Psoas muscle (tissue), 8 donors: ENCODE results near the gene TENM3. TPM values are rescaled to one million over a fixed set of nuclear protein-coding genes. Genes with fewer than 3 reads are reported as not detected.
A peak's percentile ranks its signal among the peaks of the same experiment; 100 is the strongest.

Experiments used
- ATAC-seq, 4 donors: fragments of 200-7000 bp; cut with Tn5 transposase; one replicate each; pipeline ENCODE4 v1.9.1; 2020; ENCODE audit warnings: moderate library complexity in 3 of 4, mild to moderate bottlenecking in 2 of 4
- DNase-seq, 2 donors: peaks; one replicate each; pipeline ENCODE4 v3.0.0-alpha.2; 2020
- H3K27ac ChIP-seq: fragments of 200-600 bp; one replicate; pipeline ENCODE4 v1.8.0; 2022
- H3K27me3 ChIP-seq, 3 donors: fragments of 200-600 bp in 1 of 3; one replicate each; pipeline versions ENCODE4 v1.6.1 to v1.8.0; 2013 to 2022; ENCODE audit warnings: low read length in 2 of 3, mild to moderate bottlenecking in 2 of 3, moderate library complexity in 1 of 3; ENCODE audit not compliant: insufficient read depth in 3 of 3
- H3K36me3 ChIP-seq, 2 donors: fragments of 200-600 bp in 1 of 2; one replicate each; pipeline versions ENCODE4 v1.6.1 to v1.8.0; 2013 to 2022; ENCODE audit warnings: low read depth in 1 of 2, mild to moderate bottlenecking in 1 of 2, moderate library complexity in 1 of 2; ENCODE audit not compliant: insufficient read depth in 1 of 2
- H3K4me1 ChIP-seq: fragments of 200-600 bp; one replicate; pipeline ENCODE4 v1.8.0; 2022
- H3K4me3 ChIP-seq: fragments of 200-600 bp; one replicate; pipeline ENCODE4 v1.8.0; 2022; ENCODE audit warnings: mild to moderate bottlenecking
- H3K9me3 ChIP-seq: fragments of 200-600 bp; one replicate; pipeline ENCODE4 v1.8.0; 2022
- CTCF ChIP-seq: fragments of 200-600 bp; IDR thresholded peaks from one replicate; pipeline ENCODE4 v1.8.0; 2022; ENCODE audit warnings: antibody characterized with exemption
- WGBS, 3 donors: extraction: QIAGEN DNeasy Blood & Tissue Kit; methylation state at CpG; one replicate each; pipeline versions ENCODE4 v1.1.6 to v1.1.7; 2013; 5-methylcytosine and 5-hydroxymethylcytosine counted together
- intact Hi-C, 2 donors: fragments of 100-400 bp; cut with DNase I; formaldehyde crosslinking; loops; one replicate each; pipeline versions ENCODE4 v1.11.0 to v1.14.2; 2022
- polyA plus RNA-seq, 3 donors: library from polyadenylated mRNA; stranded (reverse); fragments of 200-250 nt; gene quantifications; one replicate each; pipeline ENCODE4 v1.2.3, GENCODE V29; 2013
- total RNA-seq, 4 donors: library from RNA; stranded (reverse); fragmentation: NEBNext Ultra II Directional in 2 of 4; extraction: Animal tissue kit (Norgen Biotek cat#: 25700) in 2 of 4; gene quantifications; one replicate each; pipeline versions ENCODE4 v1.2.1 to v1.2.4, GENCODE V29; 2021 to 2023
- donor health status: healthy with polysubstance abuse.
- donor health status: DM: no; HTN: no; CAD: no; lungs with moderate emphysema.
- donor health status: Bipolar disorder and iron deficiency.
- donor health status: healthy.
- donor health status: DM: yes; HTN: yes; CAD: no.
- donor health status: DM: no; HTN: no; CAD: no.
- donor health status: DM: no; HTN: no; CAD: no.
- donor health status: DM: yes; HTN: yes; CAD: no.

TENM3 gene
- total and polyA plus RNA-seq, 7 donors, result 0.48 to 11.6 (median 5.3) TPM

DNA sequence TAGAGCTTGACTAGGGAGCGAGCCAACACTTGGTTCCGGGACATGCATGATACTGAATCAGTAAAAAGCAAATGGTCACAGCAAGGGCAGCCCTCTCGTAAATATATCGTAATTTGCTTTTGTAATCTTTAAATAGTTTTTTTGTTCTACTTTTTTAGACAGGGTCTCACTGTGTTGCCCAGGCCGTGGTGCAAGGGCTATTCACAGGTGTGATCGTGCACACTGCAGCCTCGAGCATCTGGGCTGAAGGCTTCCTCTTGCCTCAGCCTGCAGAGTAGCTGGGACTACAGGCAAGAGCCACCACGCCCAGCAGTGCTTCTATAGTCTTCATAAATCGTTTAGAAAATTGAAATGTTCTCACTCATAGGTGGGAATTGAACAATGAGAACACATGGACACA is 309.7 kb downstream of the TENM3 start:
- ATAC-seq (no peak), DNase-seq (no peak)
- intact Hi-C loops, result no loop called here
- Histone ChIP-seq H3K36me3 (no peaks in the 10 kb centered on the region), H3K27ac (no peak overlapping the region), H3K9me3 (no peaks in the 10 kb centered on the region), H3K4me3 (no peak overlapping the region), H3K27me3 (no peaks in the 10 kb centered on the region), H3K4me1 (peaks cover 22% of the 10 kb centered on the region)
- 60 to 72% (median 66%) methylated on average over 9 of the region's 9 CpGs for WGBS, 3 donors
- no peak for TF ChIP-seq CTCF

DNA sequence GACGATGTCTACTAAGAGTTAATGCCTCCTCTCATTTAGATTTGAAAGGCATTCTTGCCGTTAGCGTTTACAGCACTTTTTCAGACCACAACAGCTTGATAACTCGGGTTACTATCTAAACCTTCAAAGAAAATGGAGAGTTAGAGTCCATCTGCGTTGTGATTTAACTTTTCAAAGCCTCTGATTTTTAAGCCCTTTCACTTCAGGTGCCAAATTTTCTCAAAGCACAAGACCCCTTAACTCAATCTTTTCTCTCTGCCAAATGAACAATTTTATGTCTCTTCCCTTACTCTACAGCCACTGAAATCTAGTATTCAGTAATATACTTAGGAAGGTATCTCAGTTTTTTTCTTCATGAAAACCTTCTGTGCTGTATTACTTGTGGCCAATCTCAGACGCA is 310.5 kb downstream of the TENM3 start:
- Histone ChIP-seq H3K4me3 (peak overlapping the region; percentile 44), H3K9me3 (no peaks in the 10 kb centered on the region), H3K27me3 (no peaks in the 10 kb centered on the region), H3K27ac (no peak overlapping the region), H3K4me1 (peaks cover 22% of the 10 kb centered on the region), H3K36me3 (no peaks in the 10 kb centered on the region)
- intact Hi-C loops, result no loop called here
- TF ChIP-seq CTCF, result no peak
- WGBS, 3 donors, result 21 to 36% (median 28%) methylated on average over 6 of the region's 6 CpGs
- no peak for ATAC-seq
- no peak for DNase-seq

DNA sequence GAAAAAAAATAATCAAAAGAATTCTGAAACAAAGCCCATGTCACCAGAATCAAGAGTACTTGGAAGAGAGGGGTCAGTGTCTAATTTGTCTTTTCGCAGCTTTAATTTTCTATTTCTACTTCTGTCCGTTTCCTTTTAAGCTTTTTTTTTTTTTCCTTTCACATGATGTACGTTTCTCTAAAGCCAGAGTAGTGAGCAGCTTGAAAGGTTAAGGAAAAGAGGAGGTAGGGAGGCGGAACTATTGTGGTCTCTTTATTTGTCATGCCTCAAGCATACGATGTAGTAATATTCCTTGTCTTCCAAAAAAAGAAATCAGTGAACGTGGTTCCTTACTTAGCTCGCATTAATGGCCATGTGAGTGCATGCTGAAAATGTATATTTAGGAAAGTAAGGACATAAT is 311.5 kb downstream of the TENM3 start:
- H3K9me3 ChIP-seq, result no peaks in the 10 kb centered on the region
- peak overlapping the region; percentile 44 for H3K4me3 ChIP-seq
- no peak for TF ChIP-seq CTCF
- peaks cover 22% of the 10 kb centered on the region for H3K4me1 ChIP-seq
- H3K27me3 ChIP-seq, result no peaks in the 10 kb centered on the region
- DNase-seq (no peak), ATAC-seq (no peak)
- no peaks in the 10 kb centered on the region for H3K36me3 ChIP-seq
- no peak overlapping the region for H3K27ac ChIP-seq
- intact Hi-C loops, result no loop called here
- WGBS, 3 donors, result 48 to 71% (median 58%) methylated on average over 7 of the region's 7 CpGs

DNA sequence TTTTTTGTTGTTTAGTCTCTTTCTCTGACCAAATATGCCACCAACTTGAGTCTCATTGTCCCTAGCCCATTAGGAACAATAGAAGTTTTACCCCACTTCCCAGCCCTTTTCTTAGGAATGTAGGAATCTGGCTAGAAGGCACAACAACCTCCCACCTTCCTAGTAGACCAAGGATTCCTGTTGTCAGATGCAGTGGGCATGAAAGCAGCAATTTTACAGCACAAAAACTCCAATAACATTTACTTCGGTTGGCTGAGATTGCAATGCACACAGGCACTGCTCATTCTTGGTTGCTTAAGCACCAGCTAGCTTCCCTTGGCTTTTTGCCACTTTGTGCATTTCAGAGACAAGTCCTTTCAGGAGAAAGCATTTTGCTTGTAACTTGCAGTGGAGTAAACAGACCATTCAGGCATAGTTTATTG is 312.8 kb downstream of the TENM3 start:
- ATAC-seq, result peak in 2 of 4 donors; percentile 44 to 68
- Histone ChIP-seq H3K4me3 (no peak overlapping the region), H3K27ac (no peak overlapping the region), H3K36me3 (no peaks in the 10 kb centered on the region), H3K9me3 (no peaks in the 10 kb centered on the region), H3K27me3 (no peaks in the 10 kb centered on the region), H3K4me1 (peaks cover 22% of the 10 kb centered on the region)
- 27 to 46% (median 29%) methylated on average over 1 of the region's 1 CpG for WGBS, 3 donors
- no peak for TF ChIP-seq CTCF
- DNase-seq, result no peak
- intact Hi-C loops, result no loop called here

DNA sequence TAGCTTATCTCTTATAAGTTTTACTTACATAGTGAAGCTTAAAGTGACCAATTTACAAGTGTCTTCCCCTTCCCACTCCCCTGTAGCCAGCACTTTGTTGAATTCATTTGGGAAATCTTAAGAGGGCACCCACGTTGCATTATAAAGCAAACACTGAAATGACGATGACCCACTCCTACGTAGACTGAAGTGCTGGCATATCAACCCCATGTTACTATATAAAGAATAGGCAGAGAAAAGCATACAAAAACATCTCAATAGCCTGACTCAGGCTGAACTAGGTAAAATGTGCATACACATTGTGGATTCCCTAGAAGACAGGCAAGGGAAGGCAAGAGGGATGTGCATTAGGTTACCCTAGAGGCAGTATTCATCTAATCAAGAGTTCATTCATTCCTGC is 313.4 kb downstream of the TENM3 start:
- Histone ChIP-seq H3K9me3 (no peaks in the 10 kb centered on the region), H3K4me1 (peaks cover 22% of the 10 kb centered on the region), H3K27ac (no peak overlapping the region), H3K36me3 (no peaks in the 10 kb centered on the region), H3K27me3 (no peaks in the 10 kb centered on the region), H3K4me3 (no peak overlapping the region)
- intact Hi-C loops, result no loop called here
- ATAC-seq (peak in 2 of 4 donors; percentile 40 to 47), DNase-seq (no peak)
- TF ChIP-seq CTCF, result no peak
- 44 to 65% (median 48%) methylated on average over 3 of the region's 3 CpGs for WGBS, 3 donors
